ENCODE results near the gene CPE.
"Not testable (repeated sequence)": the region's sequence is repeated elsewhere in the genome, so short reads cannot be mapped to it uniquely, and the experiment has no call there.

Gene CPE

DNA sequence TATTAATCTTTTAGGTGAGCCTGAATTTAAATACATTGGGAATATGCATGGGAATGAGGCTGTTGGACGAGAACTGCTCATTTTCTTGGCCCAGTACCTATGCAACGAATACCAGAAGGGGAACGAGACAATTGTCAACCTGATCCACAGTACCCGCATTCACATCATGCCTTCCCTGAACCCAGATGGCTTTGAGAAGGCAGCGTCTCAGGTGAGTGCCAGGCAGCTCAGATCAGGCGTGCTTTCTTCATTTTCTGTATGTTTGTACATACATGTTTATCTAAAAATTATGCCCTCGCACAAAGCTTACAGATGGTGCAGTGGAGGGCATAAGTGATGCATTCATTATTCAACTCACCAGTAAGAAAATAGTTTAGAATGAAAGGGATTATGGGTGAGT, 85.6 kb downstream of the CPE start:
- no peak for DNase-seq (ENCODE audit: low spot score)

DNA sequence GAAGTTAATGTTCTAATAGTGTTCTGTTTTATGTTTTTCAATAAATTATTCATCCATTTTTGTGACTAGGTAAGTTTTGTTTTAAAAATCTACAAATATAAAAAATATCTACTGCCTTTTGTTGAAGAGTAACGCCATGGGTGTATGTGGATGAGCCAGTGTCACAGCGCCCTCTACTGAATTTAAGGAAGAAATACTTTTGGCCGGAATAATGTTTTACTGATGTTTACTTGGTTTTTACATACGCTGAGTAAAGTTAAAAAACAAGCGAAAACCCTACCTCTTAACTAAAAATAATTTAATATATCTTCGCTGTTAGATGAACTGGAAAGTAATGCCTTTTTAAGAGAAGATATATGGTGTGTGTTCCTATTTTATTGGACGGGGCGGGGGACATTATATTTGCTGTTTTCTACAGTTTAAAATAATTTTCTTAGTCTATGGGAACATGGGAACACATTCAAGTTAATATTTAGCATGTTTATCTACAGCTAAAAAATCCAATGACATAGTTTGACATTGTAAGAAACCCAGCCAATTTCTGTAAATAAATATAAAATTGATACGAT, 86.1 kb downstream of the CPE start:
- DNase-seq (ENCODE audit: low spot score): peak; percentile 36

DNA sequence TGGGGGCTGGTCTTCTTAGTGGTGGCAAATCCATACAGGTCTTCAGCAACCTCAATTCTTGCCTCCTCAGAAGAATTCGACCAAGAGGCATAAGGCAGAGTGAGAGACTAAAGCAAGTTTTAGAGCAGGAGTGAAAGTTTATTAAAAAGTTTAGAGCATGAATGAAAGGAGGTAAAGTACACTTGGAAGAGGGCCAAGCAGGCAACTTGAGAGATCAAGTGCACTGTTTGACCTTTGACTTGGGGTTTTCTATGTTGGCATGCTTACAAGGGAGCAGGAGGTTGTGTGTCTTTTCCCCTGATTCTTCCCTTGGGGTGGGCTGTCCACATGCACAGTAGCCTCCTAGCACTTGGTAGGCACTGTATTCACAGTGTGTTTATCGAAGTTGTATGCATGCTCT, 91.2 kb downstream of the CPE start:
- no peak for DNase-seq (ENCODE audit: low spot score)

DNA sequence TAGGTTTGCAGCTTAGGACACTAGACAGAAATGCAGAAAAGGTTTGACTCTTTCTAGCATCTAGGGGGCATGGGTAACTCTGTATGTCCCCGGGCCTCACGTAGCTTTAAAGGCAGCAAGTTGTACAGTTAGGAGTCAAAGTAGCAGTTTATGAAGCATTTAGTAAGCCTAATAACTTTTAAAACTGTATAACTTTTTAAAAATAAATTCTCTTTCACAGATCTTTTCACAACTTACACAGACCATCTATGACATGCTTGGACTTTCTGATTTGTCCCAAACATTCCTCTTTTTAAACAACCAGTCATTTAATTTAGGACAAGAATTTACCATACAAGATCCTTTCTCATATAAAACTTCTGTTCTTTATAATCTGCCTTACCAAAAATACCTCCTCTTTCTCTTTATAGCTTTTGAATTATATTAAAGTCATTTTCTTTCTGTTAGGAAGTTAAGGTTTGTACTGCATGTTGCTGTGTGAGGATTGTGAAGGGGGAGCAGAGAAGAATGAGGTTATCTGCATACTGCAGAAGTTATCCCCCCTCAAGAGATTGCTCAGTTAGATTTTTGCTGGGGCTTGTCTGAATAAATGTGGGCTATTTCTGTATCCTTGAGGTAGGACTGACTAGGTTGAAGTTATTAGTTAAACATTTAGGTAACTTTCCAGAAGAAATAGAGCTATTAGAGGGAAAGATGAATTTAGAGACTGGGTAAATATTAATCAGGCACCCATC, 94.3 kb downstream of the CPE start:
- DNase-seq (ENCODE audit: low spot score): no peak

DNA sequence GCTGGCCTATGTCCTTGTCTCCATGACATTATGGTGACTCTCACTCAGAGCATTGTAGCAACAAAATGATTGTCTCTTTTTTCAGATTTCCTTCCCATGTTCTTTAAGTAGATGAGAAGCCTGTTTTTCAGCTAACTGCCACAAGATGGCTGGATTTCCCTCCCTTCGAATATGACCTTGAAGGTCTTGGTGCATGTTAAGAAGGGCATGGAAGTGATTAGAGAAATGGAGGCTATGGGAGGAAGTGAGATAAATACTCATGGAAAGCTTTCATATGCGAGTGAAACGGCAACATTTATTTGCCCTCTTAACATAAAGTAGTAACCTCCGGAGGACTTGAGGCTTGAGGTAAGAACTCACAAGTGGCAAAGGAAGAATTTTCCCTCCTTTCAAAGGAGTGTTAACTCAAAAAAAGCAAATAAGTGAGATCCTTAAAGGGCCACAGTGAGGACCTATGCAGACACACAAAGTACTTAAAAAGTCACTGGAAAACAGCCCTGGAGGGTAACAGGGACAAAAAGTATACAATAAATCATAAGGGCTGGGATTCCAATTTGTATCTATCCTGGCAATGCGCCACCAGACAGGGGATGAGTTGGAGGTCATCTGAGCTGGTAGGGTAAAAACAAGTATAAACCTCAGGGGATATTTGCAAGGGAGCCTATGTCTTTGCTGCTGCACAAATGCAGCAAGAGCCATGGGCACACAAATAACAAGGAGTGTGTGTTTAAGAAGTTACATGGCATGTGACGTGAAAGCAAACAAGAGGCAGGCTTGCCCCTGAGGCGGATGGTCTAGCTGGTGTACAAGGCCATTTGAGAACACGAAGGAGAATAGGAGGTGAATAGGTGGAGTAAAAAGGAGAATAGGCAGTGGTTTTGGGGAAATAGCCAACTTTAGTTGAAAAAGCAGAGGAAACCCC, 96.2 kb downstream of the CPE start:
- DNase-seq (ENCODE audit: low spot score): no peak

DNA sequence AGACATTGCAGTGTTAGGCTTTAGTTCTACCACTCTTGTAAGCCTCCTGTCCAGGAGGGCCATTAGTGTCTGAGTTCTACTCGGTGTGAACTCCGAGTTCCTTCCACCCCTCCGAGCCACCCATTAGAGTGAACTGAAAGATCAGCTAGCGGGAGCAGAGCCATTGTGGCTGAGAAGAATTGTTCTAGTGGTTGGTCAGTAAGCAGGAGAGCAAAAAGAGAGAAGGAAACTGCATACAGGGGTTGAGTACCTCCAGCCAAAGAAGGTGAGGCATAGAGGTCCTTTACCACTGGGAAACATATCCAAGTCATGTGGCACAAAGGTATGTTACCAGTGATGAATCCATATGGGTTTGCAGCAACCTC, 96.9 kb downstream of the CPE start:
- no peak for DNase-seq (ENCODE audit: low spot score)

DNA sequence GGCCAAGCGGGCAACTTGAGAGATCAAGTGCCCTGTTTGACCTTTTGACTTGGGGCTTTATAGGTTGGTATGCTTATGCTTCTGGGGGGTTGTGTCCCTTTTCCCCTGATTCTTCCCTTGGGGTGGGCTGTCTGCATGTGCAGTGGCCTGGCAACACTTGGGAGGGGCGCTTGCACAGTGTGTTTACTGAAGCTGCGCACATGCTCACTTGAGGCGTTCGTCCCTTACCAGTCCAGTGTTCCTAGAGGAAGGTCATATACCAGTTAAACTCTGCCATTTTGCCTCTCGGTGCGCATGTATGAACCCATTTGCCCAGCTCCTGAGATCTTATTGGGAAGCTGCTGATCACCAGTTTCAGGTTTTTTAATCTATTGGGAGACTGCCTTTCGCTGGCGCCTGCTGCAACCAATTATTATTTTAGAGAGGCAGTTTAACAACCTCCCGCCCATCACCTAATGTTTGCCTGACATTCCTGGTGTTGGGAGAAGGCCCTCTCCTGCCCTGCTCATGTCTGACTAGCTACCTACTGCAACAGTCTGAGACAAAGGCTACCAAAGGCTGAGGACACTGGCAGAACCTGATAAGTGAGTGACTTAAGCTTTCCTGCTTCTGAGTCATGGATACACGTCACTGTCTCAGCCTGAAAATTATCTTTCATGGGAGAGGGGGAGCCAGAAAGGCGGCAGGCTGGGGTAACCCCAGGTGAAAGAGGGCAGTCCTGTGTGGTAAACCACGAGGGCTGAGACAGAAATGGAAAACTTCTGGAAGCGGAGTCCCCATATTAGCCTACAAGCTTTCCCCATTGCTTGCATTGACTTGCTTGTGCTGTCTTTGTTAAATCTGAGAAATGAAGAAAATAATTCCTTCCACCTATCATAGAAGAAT, 97.6 kb downstream of the CPE start:
- DNase-seq (ENCODE audit: low spot score): no peak

DNA sequence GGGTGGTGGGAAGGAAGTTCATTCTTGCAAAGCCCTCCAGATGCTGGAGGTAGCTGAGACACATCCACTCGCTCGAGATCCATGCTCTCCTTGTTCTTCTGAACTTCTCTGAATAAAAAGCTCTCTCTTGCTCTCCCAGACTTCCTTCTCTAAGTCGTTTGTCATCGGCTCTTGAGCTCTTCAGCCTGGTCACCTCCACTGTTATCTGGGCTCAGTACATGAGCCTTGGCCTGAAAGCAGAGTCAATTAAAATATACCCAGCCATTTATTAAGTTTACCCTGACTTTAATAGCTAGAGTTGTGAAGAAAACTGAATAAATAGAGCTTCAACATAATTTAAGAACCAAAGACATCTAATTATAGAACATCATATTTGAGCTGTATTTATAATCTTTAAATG, 99.0 kb downstream of the CPE start:
- no peak for DNase-seq (ENCODE audit: low spot score)

DNA sequence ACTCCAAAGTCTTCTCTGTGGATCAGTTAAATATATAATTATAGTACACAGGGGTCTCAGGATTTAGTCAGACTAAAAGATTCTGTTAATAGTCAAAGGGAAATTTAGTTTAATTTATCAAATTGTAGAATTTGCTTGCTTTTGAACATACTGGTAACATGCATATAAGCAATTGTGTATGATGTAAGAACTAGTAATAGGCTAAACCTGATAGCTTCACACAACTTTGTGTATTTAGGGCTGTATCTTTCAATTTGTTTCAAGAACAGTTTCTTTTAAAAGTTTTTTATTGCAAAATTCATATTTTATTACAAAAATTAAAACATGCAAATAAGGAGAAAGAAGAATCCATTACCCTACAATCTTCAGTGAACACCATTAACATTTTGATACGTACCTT, 99.5 kb downstream of the CPE start:
- no peak for DNase-seq (ENCODE audit: low spot score)

DNA sequence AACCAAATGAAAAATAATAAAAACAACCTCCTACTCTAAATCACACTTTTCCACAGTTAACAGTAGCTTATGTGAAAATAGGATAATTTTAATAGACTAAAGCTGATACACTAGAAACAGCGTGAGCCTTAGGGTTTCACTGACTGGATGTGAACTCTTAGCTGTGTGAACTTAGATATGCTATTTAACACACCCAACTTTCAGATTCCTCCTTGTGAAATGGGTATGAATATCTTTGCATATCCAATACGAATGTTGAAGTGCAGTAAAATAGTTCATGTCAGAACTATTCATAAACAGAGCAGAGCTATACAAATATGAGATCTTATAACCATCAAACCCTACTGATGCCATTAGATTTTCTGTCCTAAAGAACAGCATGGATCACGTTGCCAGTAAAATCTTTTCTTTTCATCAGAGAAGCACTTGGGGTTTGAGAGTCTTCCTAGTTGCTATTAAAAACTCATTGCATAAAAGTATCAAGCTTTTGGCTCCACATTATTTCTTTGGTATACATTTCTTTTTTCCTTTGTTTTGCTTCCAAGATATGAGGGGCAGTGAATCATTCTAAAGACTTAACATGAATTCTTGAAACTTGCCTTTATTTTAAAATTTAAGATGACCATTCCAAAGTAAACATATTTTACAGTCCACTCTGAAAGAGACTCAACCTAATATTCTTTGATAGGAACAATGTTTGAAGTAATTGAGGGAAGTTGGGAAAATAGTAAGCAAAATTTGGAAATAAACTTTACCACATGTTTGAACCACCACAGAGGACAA, 102.4 kb downstream of the CPE start:
- no peak for DNase-seq (ENCODE audit: low spot score)

DNA sequence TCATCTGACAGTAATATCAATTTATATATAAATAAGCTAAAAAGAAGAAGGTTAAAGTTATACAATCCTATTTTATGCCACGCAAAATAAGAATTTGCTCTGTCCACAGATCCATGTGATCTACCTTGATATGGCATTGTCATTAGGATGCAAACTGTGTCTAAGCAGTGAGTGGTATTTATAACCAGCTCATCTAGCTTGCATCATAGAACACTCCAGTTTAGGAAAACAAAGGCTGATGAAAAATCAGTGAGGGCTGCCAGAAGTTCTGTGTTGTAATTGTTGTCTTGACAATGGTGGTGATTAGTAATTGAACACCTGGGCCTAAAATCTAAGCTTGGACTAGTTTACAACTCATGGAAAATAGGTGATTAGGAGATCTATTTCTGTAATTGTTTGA, 111.0 kb downstream of the CPE start:
- no peak for DNase-seq (ENCODE audit: low spot score)

DNA sequence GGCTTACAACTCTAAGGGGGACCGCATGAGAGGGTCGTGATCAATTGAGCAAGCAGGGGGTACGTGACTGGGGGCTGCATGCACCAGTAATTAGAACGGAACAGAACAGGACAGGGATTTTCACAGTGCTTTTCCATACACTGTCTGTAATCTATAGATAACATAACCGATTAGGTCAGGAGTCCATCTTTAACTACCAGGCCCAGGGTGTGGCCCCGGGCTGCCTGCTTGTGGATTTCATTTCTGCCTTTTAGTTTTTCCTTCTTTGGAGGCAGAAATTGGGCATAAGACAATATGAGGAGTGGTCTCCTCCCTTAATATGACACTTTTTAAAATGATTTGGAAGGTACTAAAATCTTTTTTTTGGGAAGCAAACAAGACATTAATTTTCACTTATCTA, 113.8 kb downstream of the CPE start:
- DNase-seq (ENCODE audit: low spot score): not testable (repeated sequence)

DNA sequence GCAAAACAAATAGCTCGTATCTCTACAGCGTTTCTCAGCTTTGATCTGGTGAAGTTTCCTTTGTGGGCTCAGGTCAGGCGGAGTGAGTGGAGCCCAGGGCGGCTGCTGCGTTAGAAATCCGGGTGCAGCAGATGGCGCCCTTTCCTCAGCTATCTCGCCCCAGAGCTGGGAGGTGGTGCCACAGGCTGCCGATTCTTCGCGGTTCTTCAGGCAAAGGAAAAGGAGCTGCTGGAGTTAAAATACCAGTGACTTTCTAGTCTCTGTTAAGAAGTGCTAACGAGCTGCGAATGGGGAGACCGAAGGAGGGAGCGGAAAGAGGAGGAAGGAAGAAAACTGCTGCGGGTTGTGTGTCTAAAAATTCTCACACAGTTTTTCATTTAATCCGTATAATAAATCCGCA, 114.6 kb downstream of the CPE start:
- DNase-seq (ENCODE audit: low spot score): peak; percentile 38

DNA sequence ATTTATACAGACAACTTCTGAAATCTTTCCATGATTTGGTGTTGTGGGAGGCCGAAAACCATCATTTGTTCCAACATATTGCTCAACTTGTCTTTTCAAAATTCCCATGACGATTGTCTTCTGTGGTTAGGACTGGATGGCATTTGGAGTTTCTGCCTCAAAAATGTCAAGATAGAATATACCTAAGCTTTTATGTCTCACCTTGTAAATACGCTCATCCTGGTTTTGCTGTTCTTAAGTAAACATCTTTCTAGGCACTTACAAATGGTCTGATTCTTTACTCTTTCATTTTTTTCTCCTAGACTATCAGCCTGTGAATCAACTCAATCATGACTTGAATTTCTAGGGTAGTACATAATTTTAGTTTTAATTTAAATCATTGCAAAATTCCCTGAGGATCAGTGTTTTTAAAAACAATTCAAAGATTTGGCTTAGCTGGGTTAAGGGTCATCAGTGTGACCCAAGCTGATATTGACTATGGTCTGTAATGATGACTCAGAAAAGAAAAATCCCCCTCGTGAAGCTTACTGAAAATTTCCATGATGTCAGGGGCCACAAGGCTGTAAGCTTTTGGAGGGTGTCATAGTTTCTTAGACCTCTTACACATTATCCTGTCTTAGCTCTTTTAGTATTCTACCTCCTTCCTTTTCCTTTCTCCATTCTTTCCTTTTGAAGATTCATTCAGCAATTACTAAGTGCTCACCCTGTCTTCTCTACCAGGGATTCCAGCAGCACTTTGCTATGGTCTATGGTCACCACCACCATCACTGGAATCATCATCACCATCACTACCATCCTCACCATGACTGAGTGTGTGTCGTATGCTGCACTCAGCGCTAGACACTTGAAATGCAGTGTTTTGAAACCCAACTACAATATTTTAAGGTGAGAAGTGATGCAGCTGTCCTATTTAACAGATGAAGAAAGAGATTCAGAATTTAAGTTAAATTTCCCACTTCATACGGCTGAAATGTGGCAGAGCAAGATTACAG, 124.4 kb downstream of the CPE start:
- no peak for DNase-seq (ENCODE audit: low spot score)

DNA sequence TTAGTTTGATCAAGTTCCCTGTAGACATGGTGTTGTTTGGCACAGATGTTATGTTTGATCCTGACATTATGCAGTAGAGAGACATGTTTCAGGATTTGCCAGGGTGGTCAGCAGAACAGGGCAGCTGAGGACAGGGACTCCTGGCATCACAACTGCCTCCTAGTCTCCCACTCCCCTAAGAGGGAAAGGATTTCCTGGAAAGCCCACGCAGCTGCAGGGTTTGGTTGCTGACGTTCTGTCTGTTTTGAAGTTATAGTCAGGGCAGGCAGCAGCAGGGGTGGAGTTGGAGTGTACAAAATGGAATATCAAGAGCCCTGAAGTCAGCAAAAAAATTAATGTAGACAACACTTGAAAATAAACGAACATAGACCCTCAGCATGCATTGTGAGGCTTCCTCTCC, 125.4 kb downstream of the CPE start:
- DNase-seq (ENCODE audit: low spot score): no peak

DNA sequence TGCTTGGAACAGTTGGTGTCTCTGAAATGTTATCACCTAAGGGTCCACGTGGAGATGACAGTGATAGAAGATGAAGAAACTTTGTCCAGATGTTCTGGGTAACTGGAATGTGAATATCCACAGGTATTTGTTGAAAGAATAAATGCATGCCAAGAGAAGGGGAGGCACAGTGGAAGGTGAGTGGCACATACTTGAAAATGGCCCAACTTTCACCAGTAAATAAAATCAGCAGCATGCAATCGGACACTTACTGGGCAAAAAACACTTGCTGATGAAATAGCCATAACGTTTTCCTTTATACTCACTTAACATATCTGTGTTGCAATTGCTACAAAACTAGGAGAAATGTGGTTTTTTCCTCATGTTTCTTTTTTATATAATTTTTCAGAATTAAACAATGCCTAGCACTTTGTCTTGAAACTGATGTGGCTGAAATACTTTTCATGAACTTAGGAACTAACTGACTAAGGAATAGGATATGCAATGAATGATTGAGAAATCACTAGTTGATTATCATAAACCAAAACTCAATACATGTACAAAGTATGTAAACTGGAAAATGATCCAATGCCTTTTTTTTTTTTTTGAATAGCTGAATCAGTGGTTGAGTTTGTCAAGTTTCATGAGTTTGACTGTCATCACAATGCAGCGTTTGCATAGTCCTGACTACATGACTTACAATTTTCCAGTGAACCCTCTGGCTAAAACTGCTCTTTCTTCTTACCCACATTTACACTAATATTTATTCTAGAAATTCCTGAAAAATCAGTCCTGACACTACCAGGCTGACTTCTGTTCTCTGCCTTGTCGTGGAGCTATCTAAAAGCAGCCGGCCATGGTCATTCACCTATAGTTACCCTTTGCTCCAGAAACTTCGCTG, 127.4 kb downstream of the CPE start:
- no peak for DNase-seq (ENCODE audit: low spot score)

DNA sequence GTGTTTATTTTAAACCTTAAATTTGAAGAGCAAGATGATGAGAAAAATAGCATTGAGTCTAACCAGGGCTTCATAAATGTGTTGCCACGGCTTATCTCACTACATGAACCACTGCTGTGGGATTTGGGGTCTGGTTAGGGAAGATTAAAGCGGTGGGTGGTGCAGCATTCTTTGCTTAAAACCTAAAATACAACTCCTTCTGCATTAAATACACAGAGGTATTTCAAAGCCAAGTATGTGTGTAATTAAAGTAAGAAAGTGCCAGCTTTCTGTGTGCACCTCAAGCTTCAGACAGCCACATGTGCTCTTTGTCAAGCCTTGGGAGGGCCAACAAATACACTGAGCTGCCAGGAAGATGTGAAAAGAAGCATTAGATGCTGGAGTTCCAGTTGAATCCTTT, 128.0 kb downstream of the CPE start:
- no peak for DNase-seq (ENCODE audit: low spot score)

DNA sequence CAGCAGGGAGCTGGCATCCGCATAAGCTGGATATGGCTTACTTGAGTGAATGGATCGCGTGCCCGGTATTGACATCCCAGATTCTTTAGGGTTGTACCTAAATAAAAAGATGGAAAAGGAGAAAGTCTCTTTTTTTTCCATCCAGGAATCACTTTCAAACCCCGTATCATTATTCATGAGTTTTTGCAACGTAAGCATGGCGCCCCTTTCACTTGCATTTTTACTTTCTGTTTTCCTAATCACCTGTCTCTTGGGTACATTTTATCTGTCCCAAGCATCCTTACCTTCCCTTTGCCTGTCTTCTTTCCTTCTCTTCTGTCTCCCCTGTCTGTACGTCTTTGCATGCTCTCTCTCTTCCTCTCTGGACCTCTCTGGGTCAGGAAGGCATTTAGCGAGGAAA, 128.6 kb downstream of the CPE start:
- no peak for DNase-seq (ENCODE audit: low spot score)
